K562 (cell line): Measurements from ENCODE around the gene LPAR2. TPM values are rescaled to one million over a fixed set of nuclear protein-coding genes. Genes with fewer than 3 reads are reported as not detected.

Experiments
- ATAC-seq: fragments of 200-7000 bp; cut with Tn5 transposase; 3 replicates; pipeline ENCODE4 v1.9.1; 2020; ENCODE audit warnings: moderate library complexity
- BruUV-seq: library from RNA; stranded (reverse); fragments of 400-500 nt; replicated peaks from 2 replicates; lab custom pipeline; 2021; lab: Mats Ljungman, UMichigan
- CTCF ChIA-PET: fragments of 300-600 bp; formaldehyde crosslinking; extraction: SDS; loops from one replicate; lab custom pipeline; 2021; ENCODE audit warnings: low intra/inter-chr PET ratio; lab: Yijun Ruan, JAX
- POLR2A ChIA-PET: fragments of 300-600, 350-650 bp; sonication (Branson Sonifier 250); formaldehyde crosslinking; extraction: SDS; loops from one replicate; lab custom pipeline; 2021; ENCODE audit warnings: antibody characterized with exemption, inconsistent platforms; lab: Yijun Ruan, JAX
- DNase-seq, 4 experiments: peaks; one replicate each; pipeline versions ENCODE4 v3.0.0 to v3.0.0-alpha.2; 2011 to 2018; ENCODE audit warnings: low spot score in 3 of 4, mixed read lengths in 3 of 4; ENCODE audit errors: extremely low read depth in 1 of 4
- FAIRE-seq: peaks from 2 replicates; lab custom pipeline; 2011; peaks lifted over from hg19 to GRCh38; lab: Jason Lieb, UNC
- H2AFZ ChIP-seq: 2 replicates; pipeline ENCODE4 v1.6.0; 2011; ENCODE audit warnings: low read depth, low read length, control low read depth, inconsistent platforms
- H3K27ac ChIP-seq: fragments of 200-600 bp; 3 replicates; pipeline ENCODE4 v1.8.0; 2011; ENCODE audit warnings: low read depth, mild to moderate bottlenecking, control low read depth, inconsistent platforms, low read length, moderate library complexity, mixed read lengths; ENCODE audit errors: extremely low read depth
- H3K27me3 ChIP-seq, 2 experiments: fragments of 300-600 bp in 1 of 2; 2 replicates in 1 of 2; 3 replicates in 1 of 2; pipeline versions ENCODE4 v1.6.0 to v1.8.0; 2011; ENCODE audit warnings: inconsistent platforms in 2 of 2, low read length in 2 of 2, mild to moderate bottlenecking in 1 of 2, mixed read lengths in 1 of 2, moderate library complexity in 1 of 2; ENCODE audit not compliant: control insufficient read depth in 2 of 2, insufficient read depth in 2 of 2
- H3K36me3 ChIP-seq: fragments of 300-600 bp; 3 replicates; pipeline ENCODE4 v1.8.0; 2011; ENCODE audit warnings: mild to moderate bottlenecking, low read length, inconsistent platforms; ENCODE audit not compliant: control insufficient read depth, insufficient read depth
- H3K4me1 ChIP-seq, 2 experiments: fragments of 200-600 bp in 1 of 2; replicated peaks in 1 of 2; 2 replicates in 1 of 2; 3 replicates in 1 of 2; pipeline versions ENCODE4 v1.5.1 to v1.8.0; 2011; ENCODE audit warnings: inconsistent platforms in 2 of 2, low read length in 2 of 2, mild to moderate bottlenecking in 1 of 2, mixed read lengths in 1 of 2, moderate library complexity in 1 of 2; ENCODE audit not compliant: control insufficient read depth in 2 of 2, insufficient read depth in 2 of 2
- H3K4me2 ChIP-seq: 2 replicates; pipeline ENCODE4 v1.6.1; 2011; ENCODE audit warnings: low read length, control low read depth, inconsistent platforms, mixed read lengths; ENCODE audit not compliant: insufficient read depth
- H3K4me3 ChIP-seq: fragments of 200-600 bp; sonication (generic), shearing (Covaris generic); 2 replicates; pipeline ENCODE4 v1.5.1; 2016; ENCODE audit warnings: control low read depth, inconsistent platforms
- H3K79me2 ChIP-seq: fragments of 200-600 bp; 3 replicates; pipeline ENCODE4 v1.8.0; 2011; ENCODE audit warnings: low read length, inconsistent platforms; ENCODE audit not compliant: control insufficient read depth, insufficient read depth
- H3K9ac ChIP-seq, 2 experiments: 2 replicates each; pipeline versions ENCODE4 v1.6.0 to v1.6.1; 2011; ENCODE audit warnings: low read depth in 2 of 2, low read length in 2 of 2, control low read depth in 1 of 2, inconsistent platforms in 1 of 2, mild to moderate bottlenecking in 1 of 2, mixed read lengths in 1 of 2; ENCODE audit not compliant: insufficient read depth in 1 of 2
- H3K9me1 ChIP-seq: one replicate; pipeline ENCODE4 v1.6.0; 2011; ENCODE audit warnings: inconsistent platforms, mild to moderate bottlenecking, low read length, moderate library complexity; ENCODE audit not compliant: control insufficient read depth, insufficient read depth
- H3K9me3 ChIP-seq: replicated peaks from 2 replicates; pipeline ENCODE4 v1.5.1; 2011; ENCODE audit warnings: low read depth, low read length, inconsistent platforms; ENCODE audit not compliant: control insufficient read depth, insufficient read depth
- H4K20me1 ChIP-seq: replicated peaks from 2 replicates; pipeline ENCODE4 v1.6.1; 2011; ENCODE audit warnings: low read length, inconsistent platforms, mixed read lengths; ENCODE audit not compliant: control insufficient read depth, insufficient read depth
- ARID4B ChIP-seq: sonication (generic); formaldehyde crosslinking; IDR thresholded peaks from 2 replicates; pipeline ENCODE4 v1.8.0; 2022; ENCODE audit warnings: mild to moderate bottlenecking, missing genetic modification reagents
- CEBPZ ChIP-seq: fragments of 150-350 bp; IDR thresholded peaks from 2 replicates; pipeline ENCODE4 v1.6.1; 2014; ENCODE audit warnings: low read depth, mild to moderate bottlenecking, low read length, borderline replicate concordance
- ESRRB ChIP-seq: fragments of 250-450 bp; sonication (Bioruptor Pico); IDR thresholded peaks from 2 replicates; pipeline ENCODE4 v1.5.0; 2020; ENCODE audit warnings: mild to moderate bottlenecking, moderate library complexity, borderline replicate concordance
- PHF20 ChIP-seq: fragments of 450-650 bp; IDR thresholded peaks from 2 replicates; pipeline ENCODE4 v1.6.1; 2018; ENCODE audit not compliant: partially characterized antibody
- SREBF2 ChIP-seq: sonication (generic); formaldehyde crosslinking; IDR thresholded peaks from 2 replicates; pipeline ENCODE4 v1.4.0; 2020; ENCODE audit warnings: mild to moderate bottlenecking, missing genetic modification reagents
- ZFP1 ChIP-seq: fragments of 450-650 bp; formaldehyde crosslinking; IDR thresholded peaks from 2 replicates; pipeline ENCODE4 v1.4.0; 2020; ENCODE audit warnings: mild to moderate bottlenecking, mixed read lengths
- ZNF197 ChIP-seq: fragments of 200-800 bp; sonication (Bioruptor generic); IDR thresholded peaks from 2 replicates; pipeline ENCODE4 v1.6.1; 2016; ENCODE audit warnings: low read depth, missing genetic modification characterization, missing compliant biosample characterization
- ZSCAN32 ChIP-seq: fragments of 450-650 bp; formaldehyde crosslinking; IDR thresholded peaks from 2 replicates; pipeline ENCODE4 v1.4.0; 2020; ENCODE audit warnings: mild to moderate bottlenecking, moderate library complexity
- WGBS: fragments of 100-300 bp; shearing (Covaris generic); methylation state at CpG from one replicate; pipeline ENCODE4 v1.1.6; 2016; ENCODE audit warnings: low coverage, mixed read lengths; ENCODE audit not compliant: insufficient coverage; ENCODE audit errors: missing lambda C conversion rate; 5-methylcytosine and 5-hydroxymethylcytosine counted together
- in situ Hi-C: fragments of 300-500 bp; cut with MboI; formaldehyde crosslinking; loops from 4 replicates; pipeline ENCODE4 v1.15.0; 2018; ENCODE audit warnings: inconsistent platforms, mixed read lengths
- intact Hi-C: fragments of 100-400 bp; cut with micrococcal nuclease; formaldehyde crosslinking; loops from 2 replicates; pipeline ENCODE4 v1.14.2; 2022
- polyA plus RNA-seq, 8 experiments: library from polyadenylated mRNA; depleted of rRNA in 4 of 8; stranded (reverse) in 5 of 8; unstranded in 3 of 8; fragments of >200 nt; fragmentation: Nextera tagmentation in 2 of 8; fragmentation: Illumina TruSeq in 1 of 8; extraction: Ambion mirVana in 2 of 8; extraction: Trizol in 1 of 8; gene quantifications; 2 replicates each; pipeline versions ENCODE4 v1.2.1 to v1.2.3, GENCODE V29; 2011 to 2014; ENCODE audit warnings: inconsistent platforms in 1 of 8, missing spikeins in 1 of 8
- total RNA-seq, 7 experiments: library from RNA; depleted of rRNA in 6 of 7; stranded (reverse); fragments of >200 nt in 6 of 7; fragmentation: Illumina TruSeq in 2 of 7; extraction: Trizol in 2 of 7; gene quantifications; 2 replicates each; pipeline versions ENCODE4 v1.2.1 to v1.2.3, GENCODE V29; 2011 to 2021; ENCODE audit warnings: low replicate concordance in 1 of 7
- TF ChIP-seq, protein P1 (sequence below): sonication (generic); formaldehyde crosslinking; IDR thresholded peaks from 2 replicates; pipeline ENCODE4 v1.8.1; 2023; ENCODE audit warnings: mild to moderate bottlenecking, missing genetic modification reagents
- TF ChIP-seq, protein P2 (sequence below): fragments of 450-650 bp; IDR thresholded peaks from 2 replicates; pipeline ENCODE4 v1.6.1; 2016; ENCODE audit warnings: missing biosample characterization, missing genetic modification characterization

The LPAR2 gene
- total and polyA plus RNA-seq, 9 of the 15 experiments (the other 6 are each of a cell fraction or from before 2014, with no cell fraction given) = 0.63 to 13.8 (median 4.4) TPM

GRCh38 chr19:19581391-19581790 lies 46.6 kb downstream of the LPAR2 start (continued):
- TF ChIP-seq CEBPZ = no peak
- no peak for TF ChIP-seq ZFP1 (CRISPR knock-in tag)

- no peaks in the 10 kb centered on the region; a peak in 1 of 5 replicates for H3K4me1 ChIP-seq
- CTCF ChIA-PET = no interaction called here
- intact Hi-C loops = no loop called here
- in situ Hi-C loops = no loop called here
- H3K4me3 ChIP-seq = no peak overlapping the region
- H4K20me1 ChIP-seq = no peaks in the 10 kb centered on the region
- 40% methylated on average over 4 of the region's 4 CpGs for WGBS
- DNase-seq = no peak
- no peak overlapping the region for H2AFZ ChIP-seq
- no peak for ATAC-seq
- no TSS peak for BruUV-seq
- no peaks in the 10 kb centered on the region; a peak in 1 of 5 replicates for H3K27me3 ChIP-seq
- H3K4me2 ChIP-seq = no peak overlapping the region
- no peak overlapping the region for H3K27ac ChIP-seq
- H3K9me1 ChIP-seq = no peaks in the 10 kb centered on the region
- POLR2A ChIA-PET = interaction anchor here (0.6 kb wide), 1 partner anchor 667 kb away, joined by 3 read pairs; no protein-coding TSS in a partner anchor
- no peaks in the 10 kb centered on the region for H3K36me3 ChIP-seq
- H3K9ac ChIP-seq = no peak overlapping the region
- no peaks in the 10 kb centered on the region for H3K9me3 ChIP-seq
- FAIRE-seq = no peak
- H3K79me2 ChIP-seq = no peaks in the 10 kb centered on the region
- no peak for TF ChIP-seq ZNF197 (CRISPR knock-in tag)
- TF ChIP-seq ESRRB (CRISPR knock-in tag) = no peak
- TF ChIP-seq SREBF2 (CRISPR knock-in tag) = no peak
- no peak for TF ChIP-seq ZSCAN32 (CRISPR knock-in tag)
- TF ChIP-seq, protein P1, sequence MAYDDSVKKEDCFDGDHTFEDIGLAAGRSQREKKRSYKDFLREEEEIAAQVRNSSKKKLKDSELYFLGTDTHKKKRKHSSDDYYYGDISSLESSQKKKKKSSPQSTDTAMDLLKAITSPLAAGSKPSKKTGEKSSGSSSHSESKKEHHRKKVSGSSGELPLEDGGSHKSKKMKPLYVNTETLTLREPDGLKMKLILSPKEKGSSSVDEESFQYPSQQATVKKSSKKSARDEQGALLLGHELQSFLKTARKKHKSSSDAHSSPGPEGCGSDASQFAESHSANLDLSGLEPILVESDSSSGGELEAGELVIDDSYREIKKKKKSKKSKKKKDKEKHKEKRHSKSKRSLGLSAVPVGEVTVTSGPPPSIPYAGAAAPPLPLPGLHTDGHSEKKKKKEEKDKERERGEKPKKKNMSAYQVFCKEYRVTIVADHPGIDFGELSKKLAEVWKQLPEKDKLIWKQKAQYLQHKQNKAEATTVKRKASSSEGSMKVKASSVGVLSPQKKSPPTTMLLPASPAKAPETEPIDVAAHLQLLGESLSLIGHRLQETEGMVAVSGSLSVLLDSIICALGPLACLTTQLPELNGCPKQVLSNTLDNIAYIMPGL (CRISPR knock-in tag) = no peak
- TF ChIP-seq, protein P2, sequence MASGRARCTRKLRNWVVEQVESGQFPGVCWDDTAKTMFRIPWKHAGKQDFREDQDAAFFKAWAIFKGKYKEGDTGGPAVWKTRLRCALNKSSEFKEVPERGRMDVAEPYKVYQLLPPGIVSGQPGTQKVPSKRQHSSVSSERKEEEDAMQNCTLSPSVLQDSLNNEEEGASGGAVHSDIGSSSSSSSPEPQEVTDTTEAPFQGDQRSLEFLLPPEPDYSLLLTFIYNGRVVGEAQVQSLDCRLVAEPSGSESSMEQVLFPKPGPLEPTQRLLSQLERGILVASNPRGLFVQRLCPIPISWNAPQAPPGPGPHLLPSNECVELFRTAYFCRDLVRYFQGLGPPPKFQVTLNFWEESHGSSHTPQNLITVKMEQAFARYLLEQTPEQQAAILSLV (tag) = no peak
- no peak for TF ChIP-seq ARID4B (CRISPR knock-in tag)
- no peak for TF ChIP-seq PHF20
Observed at GRCh38 chr19:19580418-19580817, 47.6 kb downstream of the LPAR2 start.
